ENCODE data around the gene SLC25A11. TPM values are rescaled to one million over a fixed set of nuclear protein-coding genes. Genes with fewer than 3 reads are reported as not detected.

The SLC25A11 gene
- total RNA-seq, 2 donors from 2014 or later = 73.1 to 116 TPM

GRCh38 chr17:4982305-4982704, 42.5 kb upstream of the SLC25A11 start:
- Histone ChIP-seq H3K9me3 (no peaks in the 10 kb centered on the region), H3K4me3 (no peak overlapping the region), H3K27ac (no peak overlapping the region), H3K4me1 (no peaks in the 10 kb centered on the region), H3K36me3 (peaks cover 5% of the 10 kb centered on the region), H3K27me3 (no peaks in the 10 kb centered on the region), H3K9ac (ENCODE audit: low read depth in 2 of 2, low read length in 2 of 2) (no peak overlapping the region)
- TF ChIP-seq CTCF (IDR thresholded peaks at IDR 0.05) = no peak
- intact Hi-C loops (cut with DNase I) = loop anchor here (5.0 kb wide), 1 partner anchor 80 kb away; no protein-coding TSS in a partner anchor
- DNase-seq = no peak

GRCh38 chr17:4980644-4981216, 40.9 kb upstream of the SLC25A11 start:
- peaks cover 5% of the 10 kb centered on the region for H3K36me3 ChIP-seq
- no peaks in the 10 kb centered on the region for H3K9me3 ChIP-seq
- H3K27ac ChIP-seq = no peak overlapping the region
- no peak overlapping the region for H3K4me3 ChIP-seq
- H3K4me1 ChIP-seq = no peaks in the 10 kb centered on the region
- no peak overlapping the region for H3K9ac ChIP-seq (ENCODE audit: low read depth in 2 of 2, low read length in 2 of 2)
- no peaks in the 10 kb centered on the region for H3K27me3 ChIP-seq
- intact Hi-C loops (cut with DNase I) = loop anchor here (5.0 kb wide), 1 partner anchor 82 kb away; no protein-coding TSS in a partner anchor
- peak; percentile 78 for TF ChIP-seq CTCF (IDR thresholded peaks at IDR 0.05)
- DNase-seq = peak; percentile 56

- no peaks in the 10 kb centered on the region for H3K9me3 ChIP-seq
- H3K4me3 ChIP-seq = no peak overlapping the region
- no peaks in the 10 kb centered on the region for H3K36me3 ChIP-seq
- H3K27ac ChIP-seq = no peak overlapping the region
- no peak overlapping the region for H3K9ac ChIP-seq (ENCODE audit: low read depth in 2 of 2, low read length in 2 of 2)
- TF ChIP-seq CTCF (IDR thresholded peaks at IDR 0.05) = no peak
- DNase-seq = no peak
- intact Hi-C loops (cut with DNase I) = no loop called here
- no peaks in the 10 kb centered on the region for H3K27me3 ChIP-seq
- H3K4me1 ChIP-seq = no peaks in the 10 kb centered on the region
These were observed 38.9 kb upstream of the SLC25A11 start for GRCh38 chr17:4978726-4979125.

GRCh38 chr17:4974115-4974670, 34.3 kb upstream of the SLC25A11 start:
- no peak for TF ChIP-seq CTCF (IDR thresholded peaks at IDR 0.05)
- no peak overlapping the region for H3K4me3 ChIP-seq
- intact Hi-C loops (cut with DNase I) = loop anchor here (5.0 kb wide), 1 partner anchor 72 kb away; the partner anchor contains the start of gene CHRNE
- no peaks in the 10 kb centered on the region for H3K27me3 ChIP-seq
- DNase-seq = no peak
- H3K4me1 ChIP-seq = no peaks in the 10 kb centered on the region
- H3K36me3 ChIP-seq = no peaks in the 10 kb centered on the region
- no peak overlapping the region for H3K9ac ChIP-seq (ENCODE audit: low read depth in 2 of 2, low read length in 2 of 2)
- H3K9me3 ChIP-seq = no peaks in the 10 kb centered on the region
- no peak overlapping the region for H3K27ac ChIP-seq

- DNase-seq = no peak
- Histone ChIP-seq H3K27ac (no peak overlapping the region), H3K4me3 (no peak overlapping the region), H3K9me3 (no peaks in the 10 kb centered on the region), H3K4me1 (no peaks in the 10 kb centered on the region), H3K27me3 (no peaks in the 10 kb centered on the region), H3K36me3 (no peaks in the 10 kb centered on the region), H3K9ac (ENCODE audit: low read depth in 2 of 2, low read length in 2 of 2) (no peak overlapping the region)
- TF ChIP-seq CTCF (IDR thresholded peaks at IDR 0.05) = no peak
- intact Hi-C loops (cut with DNase I) = loop anchor here (5.0 kb wide), 1 partner anchor 71 kb away; the partner anchor contains the start of gene CHRNE
These were observed 33.6 kb upstream of the SLC25A11 start for GRCh38 chr17:4973256-4974114.
